Activated CD4-positive, CD25-positive, alpha-beta regulatory T cell treated with anti-CD3 and anti-CD28 coated beads, Interleukin-2, amount 50 U/mL, for 16 hours (primary cell): ENCODE measurements around the gene HSFX3.
"Not testable (repeated sequence)": the region's sequence is repeated elsewhere in the genome, so short reads cannot be mapped to it uniquely, and the experiment has no call there.

Experiments
- DNase-seq: peaks from one replicate; pipeline ENCODE4 v3.0.0-alpha.2; 2020; ENCODE audit warnings: low read depth, low spot score

HSFX3 gene, protein sequence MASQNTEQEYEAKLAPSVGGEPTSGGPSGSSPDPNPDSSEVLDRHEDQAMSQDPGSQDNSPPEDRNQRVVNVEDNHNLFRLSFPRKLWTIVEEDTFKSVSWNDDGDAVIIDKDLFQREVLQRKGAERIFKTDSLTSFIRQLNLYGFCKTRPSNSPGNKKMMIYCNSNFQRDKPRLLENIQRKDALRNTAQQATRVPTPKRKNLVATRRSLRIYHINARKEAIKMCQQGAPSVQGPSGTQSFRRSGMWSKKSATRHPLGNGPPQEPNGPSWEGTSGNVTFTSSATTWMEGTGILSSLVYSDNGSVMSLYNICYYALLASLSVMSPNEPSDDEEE

DNA sequence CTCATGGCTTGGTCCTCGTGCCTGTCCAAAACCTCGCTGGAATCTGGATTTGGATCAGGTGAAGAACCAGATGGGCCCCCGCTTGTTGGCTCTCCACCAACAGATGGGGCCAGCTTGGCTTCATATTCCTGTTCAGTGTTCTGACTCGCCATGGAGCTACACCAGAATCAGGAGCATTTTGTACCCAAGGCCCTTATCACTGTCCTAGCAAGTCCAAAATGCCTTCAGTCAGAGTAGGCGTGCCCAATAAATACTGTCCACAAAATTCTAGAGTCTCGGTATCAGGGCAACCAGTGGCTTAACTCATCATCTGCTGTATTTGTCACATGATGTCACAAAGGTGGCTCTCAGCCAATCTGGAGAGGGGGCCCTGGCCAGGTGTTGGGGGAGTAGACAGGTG is at the start of gene HSFX3:
HSFX3 (minus strand) TSS at position 224 of the 400 bp plus-strand sequence; CDS start at position 152, 72 bp downstream.
- not testable (repeated sequence) for DNase-seq

DNA sequence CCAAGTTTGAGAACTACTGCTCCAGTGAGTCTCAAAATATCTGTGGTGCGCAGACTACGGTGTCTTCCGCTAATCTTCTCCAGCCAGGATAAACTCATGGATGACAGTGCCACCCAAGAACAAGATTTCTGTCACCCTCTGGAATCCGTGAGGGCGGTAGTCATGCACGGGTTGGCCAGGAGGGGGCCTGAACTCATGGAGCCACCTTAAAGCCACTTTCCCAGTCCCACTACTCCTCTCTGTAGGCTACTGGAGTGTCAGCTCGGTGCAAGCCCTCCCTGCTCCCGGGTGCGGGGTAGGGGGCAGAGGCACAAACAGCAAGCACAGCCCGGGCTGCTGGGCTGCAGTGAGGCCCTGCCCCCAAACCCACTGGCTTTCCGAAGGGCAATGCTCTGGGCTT is 48.9 kb upstream of the HSFX3 start:
- not testable (repeated sequence) for DNase-seq

DNA sequence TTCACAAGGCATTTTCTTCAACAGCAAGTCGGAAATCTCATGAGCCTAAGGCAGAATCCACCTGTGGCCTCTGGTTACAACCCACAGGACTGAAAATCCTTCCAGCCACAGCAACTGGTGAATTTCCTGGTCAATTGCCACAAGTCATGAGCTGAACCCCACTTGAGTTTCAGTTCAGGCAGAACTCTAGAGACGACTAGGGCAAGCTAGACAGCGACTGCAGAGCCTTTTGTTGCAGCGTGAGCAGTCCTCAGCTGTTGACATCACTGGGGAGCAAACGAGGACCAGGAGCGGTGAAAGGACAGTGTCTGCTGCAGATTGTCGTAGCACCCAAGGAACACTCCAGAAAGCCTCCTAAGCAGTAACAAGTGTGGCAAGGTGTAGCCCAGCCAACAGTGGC is 46.2 kb upstream of the HSFX3 start:
- DNase-seq = not testable (repeated sequence)

DNA sequence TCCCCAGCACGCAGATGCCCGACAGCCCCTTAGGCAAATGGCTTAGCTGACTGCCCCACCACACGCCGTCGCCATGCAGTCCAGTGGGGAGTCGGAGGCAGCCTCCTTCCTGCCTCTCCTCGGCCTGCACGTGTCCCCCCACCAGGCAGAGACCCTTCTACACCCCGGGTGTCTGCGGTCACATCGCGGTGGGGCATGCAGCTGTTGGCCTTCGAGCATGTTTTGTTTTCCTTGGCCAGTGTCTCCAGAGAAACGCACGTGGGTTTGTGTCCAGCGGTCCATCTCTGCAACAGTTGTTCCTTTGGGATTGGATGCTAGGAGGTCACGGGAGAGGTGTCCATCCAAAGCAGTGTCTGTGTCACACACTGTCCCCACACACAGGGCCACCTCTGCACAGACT is 45.5 kb upstream of the HSFX3 start, which contains the start of gene HSFX2:
HSFX2 (minus strand) TSS at position 101 of the 400 bp plus-strand sequence. CDS start 614 bp downstream, outside the sequence.
- DNase-seq = not testable (repeated sequence)

DNA sequence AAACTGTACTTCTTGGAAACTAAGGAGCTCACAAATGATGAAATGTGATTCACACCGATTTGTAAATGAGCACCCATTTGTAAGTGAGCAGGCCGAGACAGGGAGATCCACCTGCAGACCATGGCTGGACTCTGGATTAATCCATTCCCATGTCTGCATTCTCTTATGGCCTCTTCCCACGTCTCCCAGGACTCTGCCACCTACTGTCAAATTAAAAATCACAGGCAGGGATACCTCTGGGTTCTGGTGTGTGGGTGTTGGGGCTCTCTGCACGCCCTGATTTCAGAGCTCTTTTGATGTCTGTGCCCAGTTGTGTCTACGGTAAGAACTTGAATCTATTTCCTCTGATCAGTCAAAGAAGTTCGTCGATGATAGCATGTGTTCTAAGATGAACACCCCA is 41.3 kb upstream of the HSFX3 start:
- DNase-seq = not testable (repeated sequence)

DNA sequence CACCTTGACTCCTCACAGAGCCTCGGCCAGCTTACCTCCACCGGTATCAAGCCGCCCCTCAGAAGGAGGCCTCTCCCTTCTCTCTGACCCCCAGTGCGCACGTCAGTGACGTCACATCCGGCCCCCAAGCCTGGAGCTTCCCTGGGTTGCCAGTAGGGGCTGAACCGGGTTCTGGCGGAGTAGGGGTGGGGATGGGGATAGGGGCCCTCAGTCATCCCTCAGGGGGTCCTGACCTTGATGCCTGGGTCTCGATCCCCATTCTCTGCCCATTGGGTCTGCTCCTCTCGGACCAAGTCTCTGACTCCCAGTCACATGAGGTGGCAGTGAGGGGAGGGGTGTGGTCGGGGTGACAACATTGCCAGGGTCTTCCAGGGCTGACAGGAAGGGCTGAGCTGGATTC is 37.6 kb upstream of the HSFX3 start, which contains the start of gene MAGEA9B:
MAGEA9B (minus strand) TSS at position 101 of the 400 bp plus-strand sequence. CDS start 4,280 bp downstream, outside the sequence.
- not testable (repeated sequence) for DNase-seq

DNA sequence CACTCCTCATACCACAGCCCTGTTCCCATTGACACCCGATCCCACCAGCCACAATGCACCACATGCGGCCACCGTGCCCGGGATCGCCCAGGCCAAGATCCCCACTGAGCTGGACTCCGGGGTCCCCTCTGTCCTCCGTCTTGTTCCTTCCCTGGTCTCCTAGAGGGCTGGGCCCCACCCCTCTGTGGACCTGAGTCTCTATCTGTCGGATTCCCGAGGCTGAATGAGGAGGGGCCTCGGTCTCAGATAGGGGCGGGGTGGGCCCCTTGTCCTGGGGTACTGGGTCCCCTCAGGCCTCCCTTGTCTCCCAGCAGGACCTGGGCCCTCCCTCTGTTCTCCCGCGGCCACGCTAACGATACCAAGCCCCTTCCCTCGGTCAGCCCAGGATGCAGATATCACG is 35.9 kb upstream of the HSFX3 start:
- not testable (repeated sequence) for DNase-seq

DNA sequence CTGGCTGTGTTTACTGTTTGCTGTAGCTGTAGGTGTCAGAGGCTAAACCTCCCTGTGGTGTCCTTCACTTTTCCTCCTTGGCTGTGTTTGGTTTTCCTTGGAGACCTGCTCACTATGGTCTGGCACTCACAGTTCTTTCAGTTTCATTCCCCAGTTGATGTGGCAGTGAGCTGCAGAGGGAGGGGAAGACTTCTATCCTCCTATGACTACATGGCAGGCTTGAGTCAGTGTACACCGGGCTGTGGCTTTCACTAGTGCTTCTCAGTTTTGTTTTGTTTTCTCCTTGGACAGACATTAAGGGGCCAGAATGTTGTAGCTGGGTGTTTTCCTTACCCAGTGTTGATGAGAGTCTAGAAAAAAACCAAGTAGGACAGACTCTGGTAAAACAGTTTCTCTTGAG is 23.7 kb upstream of the HSFX3 start:
- DNase-seq = not testable (repeated sequence)

DNA sequence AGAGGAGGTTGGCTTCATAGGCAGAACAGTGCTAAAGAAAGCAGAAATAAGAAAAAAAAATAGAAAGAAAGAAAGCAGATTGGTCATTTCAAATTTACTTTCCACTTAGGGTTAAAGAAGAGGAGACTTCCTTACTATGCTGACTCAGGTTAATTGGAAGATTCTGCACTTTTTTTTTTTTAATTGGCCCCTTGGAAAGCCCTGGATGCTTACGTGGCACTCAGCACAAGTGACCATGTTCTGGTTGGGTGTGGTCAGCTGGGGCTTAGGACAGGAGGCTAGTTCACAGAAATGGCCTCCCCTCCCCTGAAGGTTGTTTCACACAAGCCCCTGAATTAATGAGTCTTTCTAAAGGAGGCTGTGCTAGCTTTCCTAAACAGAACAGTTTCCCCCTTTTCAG is 23.0 kb upstream of the HSFX3 start:
- DNase-seq = no peak

DNA sequence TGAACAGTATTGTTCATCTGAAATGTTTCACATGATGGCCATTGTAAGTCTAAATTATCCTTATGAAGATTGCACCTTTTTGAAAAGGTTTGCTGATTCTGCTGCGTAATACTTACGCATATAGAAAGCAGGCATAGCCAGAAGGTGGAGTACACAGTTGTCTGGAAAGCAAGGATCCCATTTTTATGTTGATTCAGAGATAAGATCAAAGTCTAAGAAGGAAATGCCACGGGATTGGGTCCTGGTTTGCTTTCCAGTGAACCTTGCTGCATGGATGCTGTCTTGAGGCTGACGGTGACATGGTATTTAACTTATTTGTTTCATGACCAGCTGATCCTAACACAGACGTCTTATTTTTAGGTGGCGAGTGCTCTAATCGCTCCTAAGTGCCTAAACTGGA is 22.0 kb upstream of the HSFX3 start:
- DNase-seq = no peak

DNA sequence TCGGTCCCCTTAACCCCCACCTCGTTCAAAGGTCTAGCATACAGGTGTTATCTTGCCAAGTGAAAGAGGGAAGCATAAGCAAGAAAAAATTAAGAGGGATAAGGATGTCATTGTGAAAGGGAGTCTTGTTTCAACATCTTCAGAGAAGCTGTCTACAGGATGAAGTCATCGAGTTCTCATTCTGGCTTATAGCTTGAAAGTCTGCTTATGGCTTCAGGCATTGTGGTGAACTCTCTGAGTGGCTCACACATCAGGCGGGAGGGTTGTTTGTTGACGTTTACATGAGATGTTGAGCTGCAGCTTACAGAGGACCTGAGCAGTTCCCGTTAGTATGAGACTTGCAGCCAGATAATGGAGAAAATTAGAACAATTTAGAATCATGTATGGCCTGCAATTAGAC is 20.9 kb upstream of the HSFX3 start:
- no peak for DNase-seq

DNA sequence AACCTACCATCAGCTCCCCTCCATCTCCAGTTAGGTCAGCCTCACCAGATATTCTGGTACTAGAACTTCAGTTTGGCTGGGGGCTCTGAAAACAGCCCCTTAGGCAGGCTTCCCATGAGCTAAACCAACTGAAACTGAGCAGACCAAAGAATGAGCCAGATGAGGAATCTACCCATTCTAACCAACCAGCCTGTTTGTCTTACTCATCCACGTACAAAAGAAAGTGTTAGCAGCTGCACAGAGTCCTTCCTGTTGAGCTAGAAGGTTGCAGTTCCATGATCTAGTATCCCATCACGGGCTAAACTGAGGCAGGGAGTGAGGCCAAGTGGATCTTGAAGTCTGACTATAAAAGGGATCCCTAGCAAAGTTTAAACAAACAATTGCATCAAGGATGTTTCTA is 20.0 kb upstream of the HSFX3 start:
- no peak for DNase-seq

DNA sequence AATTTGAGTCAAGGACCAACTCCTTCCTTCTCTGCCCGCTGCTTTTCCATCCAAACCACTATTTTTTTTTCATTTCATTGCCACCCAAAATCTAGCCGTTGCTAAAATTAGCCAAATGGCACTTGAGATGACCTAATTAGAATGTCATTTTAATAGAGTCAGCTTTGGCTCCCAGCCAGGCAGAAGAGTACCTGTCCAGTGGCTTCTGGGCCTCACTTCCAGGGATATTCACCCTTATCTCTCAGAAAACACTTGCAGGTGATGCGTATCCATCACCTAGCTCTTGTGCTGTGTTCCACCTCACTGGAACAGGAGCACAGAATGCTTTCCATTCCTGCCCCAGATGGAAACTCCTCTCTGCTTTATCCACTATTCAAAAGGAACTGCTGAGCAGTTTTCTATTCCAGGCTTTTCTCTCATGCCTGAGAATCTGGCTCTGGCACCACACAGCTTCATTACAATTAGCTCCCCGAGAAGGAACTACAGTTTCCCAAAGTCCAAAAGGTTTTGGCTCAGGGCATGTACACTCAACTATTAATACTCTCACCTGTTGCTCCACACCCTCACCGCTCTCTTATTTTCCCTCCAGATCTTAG is 19.1 kb upstream of the HSFX3 start:
- no peak for DNase-seq

DNA sequence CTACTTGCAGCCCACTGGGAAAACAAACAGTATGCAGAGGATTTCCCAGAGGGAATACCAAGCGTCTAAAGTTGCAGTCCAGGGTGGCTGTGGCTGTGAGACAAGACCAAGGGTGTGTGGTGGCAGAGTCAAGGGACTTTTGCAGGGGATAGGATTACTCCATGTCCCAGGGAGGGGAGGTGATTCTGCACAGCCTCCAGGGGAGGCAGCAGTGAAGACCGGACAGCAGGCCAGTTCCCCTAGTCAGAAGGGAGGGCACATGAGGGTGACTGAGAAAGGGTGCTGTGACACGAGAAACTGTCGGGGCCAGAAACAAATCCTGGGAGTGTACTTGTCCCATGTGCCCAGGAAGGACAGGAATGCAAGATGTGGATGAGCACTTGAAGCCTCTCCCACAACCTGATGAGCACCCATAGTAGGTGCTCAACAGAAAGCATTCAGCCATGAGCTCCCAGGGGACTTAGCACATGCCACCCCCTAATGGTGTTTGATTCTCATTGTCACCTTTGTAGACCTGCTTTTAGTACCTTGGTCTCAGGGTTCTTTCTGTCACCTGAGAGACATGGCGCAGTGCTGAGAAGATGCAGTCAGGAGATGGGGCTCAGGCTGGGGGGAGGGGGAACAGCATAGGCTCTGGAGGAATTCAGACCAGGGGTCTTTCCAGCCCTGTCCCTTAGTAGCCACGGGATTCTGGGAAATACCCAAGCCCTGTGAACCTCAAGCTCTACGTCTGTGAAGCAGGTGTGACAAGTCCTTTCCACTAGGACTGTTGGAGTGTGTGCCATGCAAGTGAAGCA is 18.1 kb upstream of the HSFX3 start:
- DNase-seq = no peak

DNA sequence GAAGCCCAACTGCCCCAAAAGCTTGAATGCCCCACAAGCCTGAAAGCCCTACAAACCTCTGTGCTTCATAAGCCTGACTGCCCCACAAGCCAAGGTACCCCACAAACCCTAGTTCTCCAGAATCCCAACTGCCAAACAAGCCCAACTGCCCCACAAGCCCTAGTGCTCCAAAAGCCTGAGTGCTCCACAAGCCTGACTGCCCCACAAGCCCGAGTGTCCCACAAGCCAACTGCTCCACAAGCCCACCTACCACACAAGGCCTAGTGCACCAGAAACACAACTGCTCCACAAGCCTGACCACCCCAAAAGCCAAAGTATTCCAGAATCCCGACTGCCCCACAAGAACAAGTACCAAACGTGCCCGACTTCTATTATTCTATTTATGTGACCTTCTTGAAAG is 13.6 kb upstream of the HSFX3 start:
- DNase-seq = no peak

DNA sequence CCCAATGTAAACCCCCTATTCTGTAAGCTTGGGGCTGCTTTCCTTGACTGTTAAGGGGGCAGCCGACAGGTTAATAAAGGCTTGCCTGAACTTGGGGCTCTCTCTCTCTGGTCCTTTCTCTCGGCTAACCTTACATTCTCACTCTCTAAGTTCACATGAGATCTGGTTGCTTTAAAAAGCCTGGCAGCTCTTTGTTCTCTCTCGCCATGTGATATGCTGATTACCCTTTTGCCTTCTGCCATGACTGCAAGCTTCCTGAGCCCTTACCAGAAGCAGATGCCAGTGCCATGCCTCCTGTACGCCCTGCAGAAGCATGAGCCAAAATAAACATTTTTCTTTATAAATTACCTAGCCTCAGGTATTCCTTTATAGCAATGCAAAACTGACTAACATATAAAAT is 5.5 kb upstream of the HSFX3 start:
- not testable (repeated sequence) for DNase-seq

DNA sequence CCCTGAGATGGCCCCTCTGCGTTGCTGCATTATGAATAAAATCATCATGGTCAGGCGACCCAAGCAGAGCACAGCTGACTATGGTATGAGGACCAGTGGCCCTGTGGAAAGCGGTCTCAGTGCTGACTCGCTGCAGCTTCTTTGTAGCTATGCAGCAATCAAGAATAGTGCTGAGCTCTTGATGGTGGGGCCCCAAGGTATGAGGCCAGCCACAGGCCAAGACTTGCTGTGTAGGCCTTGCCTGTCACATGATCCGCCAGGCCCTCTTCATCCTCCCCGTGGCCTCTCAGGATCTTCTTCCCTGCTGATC is 2.2 kb upstream of the HSFX3 start:
- not testable (repeated sequence) for DNase-seq

DNA sequence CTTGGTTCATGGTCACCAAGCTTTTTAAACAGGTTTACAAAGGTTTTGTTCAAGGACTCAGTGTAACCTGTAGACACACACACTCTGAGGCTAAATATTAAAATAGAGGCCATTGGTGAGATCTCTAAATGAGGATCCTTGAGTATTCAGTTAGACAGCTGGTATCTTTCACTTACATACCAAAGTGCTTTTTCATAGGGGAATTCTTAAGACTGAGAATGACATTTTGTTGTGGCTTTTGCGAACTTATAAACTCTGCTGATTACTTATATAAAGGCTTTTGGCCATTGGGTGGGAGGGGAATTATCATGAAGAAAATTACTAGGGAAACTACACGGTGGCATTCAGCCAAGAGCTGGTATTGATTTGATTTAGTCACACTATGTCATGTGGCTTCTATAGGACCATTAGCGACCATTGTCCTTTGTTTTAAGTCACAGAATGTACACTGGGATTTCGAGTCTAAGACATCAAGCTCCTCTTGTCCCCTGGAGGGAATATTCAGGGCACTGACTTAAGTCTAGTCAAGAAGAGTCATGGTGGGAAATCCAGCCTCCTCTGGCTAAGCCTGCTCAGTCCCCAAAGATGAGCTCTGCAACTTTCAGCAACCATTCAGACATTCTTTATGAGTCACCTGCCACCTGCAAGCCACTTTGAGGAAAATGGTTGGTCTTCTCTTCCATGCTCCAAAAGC is 1.7 kb upstream of the HSFX3 start:
- not testable (repeated sequence) for DNase-seq

DNA sequence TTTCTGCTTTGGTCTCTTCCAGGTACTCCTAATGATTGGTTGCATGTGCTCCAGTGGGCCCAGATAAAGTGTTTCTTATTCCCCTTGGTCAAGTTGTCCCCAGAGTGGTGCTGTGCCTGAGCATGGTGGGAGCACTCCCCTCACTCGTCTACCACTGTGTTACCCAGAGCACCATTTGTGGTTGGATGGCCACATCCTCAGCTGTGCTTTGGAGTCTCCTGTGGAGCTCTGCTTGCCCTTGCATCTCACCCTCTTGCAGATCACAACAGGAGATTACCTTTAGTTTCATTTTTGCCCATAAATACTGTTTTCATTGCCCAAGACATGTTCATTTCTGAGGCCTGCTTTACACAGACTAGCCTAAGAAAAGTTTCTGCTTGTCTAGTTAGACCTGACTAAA is 730 bp upstream of the HSFX3 start:
- not testable (repeated sequence) for DNase-seq

DNA sequence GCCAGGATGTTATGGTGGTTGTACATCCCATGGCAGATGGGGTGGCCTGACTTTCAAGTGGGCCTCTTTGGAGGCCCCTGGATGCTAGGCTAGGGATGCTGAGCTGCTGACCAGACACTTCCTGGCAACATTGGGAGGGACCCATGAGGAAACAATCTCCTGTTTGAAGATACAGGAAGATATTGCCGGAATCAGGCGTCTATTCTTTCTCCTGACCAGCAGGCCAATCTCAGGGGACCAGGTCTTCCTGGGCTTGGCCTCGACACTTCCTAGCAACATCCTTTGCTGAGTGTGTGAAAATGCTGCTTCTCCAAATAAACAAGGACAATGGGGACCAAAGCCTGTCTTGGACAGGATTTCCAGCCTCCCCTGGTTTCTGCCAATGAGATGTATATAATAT is 1.9 kb downstream of the HSFX3 start:
- not testable (repeated sequence) for DNase-seq

DNA sequence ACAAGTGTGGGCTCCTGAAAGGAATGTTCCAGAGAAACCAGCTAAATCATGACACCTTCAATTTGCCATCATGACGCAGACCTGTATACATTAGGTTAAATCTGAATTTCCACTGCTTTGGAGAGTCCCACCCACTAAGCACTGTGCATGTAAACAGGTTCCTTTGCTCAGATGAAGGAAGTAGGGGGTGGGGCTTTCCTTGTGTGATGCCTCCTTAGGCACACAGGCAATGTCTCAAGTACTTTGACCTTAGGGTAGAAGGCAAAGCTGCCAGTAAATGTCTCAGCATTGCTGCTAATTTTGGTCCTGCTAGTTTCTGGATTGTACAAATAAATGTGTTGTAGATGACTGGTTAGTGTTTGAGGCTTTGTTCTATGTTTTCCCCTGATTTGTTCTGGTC is 2.8 kb downstream of the HSFX3 start:
- not testable (repeated sequence) for DNase-seq
